ENCODE results near the gene EIF4E1B.

DNA sequence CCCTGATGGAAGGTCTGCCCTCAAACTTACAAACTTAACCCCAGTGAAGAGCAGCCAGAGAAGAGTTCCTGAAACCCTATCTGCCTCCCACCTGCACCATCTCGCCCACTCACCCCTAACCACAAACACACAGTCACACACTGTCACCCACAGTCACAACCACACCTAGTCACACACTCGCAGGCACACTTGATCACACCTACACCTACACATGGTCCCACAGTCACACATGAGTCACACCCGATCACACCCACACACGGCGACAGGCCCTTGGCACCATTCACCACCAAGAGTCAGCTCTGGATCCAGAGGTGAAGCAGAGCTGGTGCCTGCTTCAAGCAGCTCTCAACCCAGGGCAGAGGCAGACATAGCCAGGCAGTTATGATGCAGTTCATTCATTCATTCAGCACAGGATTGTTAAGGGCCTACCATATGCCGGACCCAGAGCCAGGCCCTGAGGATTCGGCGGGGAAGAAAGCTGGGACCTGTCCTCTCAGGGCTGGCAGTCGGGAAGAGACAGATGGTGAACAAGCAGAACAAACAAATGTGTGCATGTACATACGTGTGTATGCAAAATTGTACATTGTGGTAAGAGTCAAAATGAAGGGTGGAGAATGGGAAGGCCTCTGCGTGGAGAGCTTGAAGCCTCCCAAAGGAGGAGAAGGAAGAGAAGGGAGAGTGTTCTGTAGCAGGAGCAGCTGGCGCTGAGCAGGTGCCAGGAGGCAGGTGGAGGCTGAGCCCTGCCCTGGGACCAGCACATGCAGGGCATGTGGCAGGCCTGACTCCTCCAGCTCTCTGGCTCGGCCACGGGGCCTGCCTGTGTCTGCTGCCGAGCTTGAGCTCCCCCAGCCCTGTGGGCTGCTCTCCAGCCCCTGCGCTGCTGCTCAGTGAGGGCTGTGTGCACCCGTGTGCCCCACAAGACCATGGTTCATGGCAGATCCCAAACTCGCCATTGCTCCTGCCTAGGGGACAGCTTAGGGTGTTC, 23.2 kb downstream of the EIF4E1B start:
- TF ChIP-seq, protein P1, sequence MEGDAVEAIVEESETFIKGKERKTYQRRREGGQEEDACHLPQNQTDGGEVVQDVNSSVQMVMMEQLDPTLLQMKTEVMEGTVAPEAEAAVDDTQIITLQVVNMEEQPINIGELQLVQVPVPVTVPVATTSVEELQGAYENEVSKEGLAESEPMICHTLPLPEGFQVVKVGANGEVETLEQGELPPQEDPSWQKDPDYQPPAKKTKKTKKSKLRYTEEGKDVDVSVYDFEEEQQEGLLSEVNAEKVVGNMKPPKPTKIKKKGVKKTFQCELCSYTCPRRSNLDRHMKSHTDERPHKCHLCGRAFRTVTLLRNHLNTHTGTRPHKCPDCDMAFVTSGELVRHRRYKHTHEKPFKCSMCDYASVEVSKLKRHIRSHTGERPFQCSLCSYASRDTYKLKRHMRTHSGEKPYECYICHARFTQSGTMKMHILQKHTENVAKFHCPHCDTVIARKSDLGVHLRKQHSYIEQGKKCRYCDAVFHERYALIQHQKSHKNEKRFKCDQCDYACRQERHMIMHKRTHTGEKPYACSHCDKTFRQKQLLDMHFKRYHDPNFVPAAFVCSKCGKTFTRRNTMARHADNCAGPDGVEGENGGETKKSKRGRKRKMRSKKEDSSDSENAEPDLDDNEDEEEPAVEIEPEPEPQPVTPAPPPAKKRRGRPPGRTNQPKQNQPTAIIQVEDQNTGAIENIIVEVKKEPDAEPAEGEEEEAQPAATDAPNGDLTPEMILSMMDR (conservative IDR thresholded peaks at IDR 0.05 in 1 of 2, IDR thresholded peaks at IDR 0.05 in 1 of 2; ENCODE audit: extremely low read depth in 1 of 2, insufficient read depth in 1 of 2, low read depth in 1 of 2, low read length in 2 of 2), result no peak
- TF ChIP-seq EZH2 (IDR thresholded peaks at IDR 0.05; ENCODE audit: borderline replicate concordance, low read length), result no peak
